GM21737 (cell line): Measurements from ENCODE around the gene ZBTB8A.
"Not testable (repeated sequence)": the region's sequence is repeated elsewhere in the genome, so short reads cannot be mapped to it uniquely, and the experiment has no call there.

Source experiments
- ATAC-seq: cut with Tn5 transposase; IDR thresholded peaks from one replicate; pipeline ENCODE4 v1.9.1; 2021; ENCODE audit warnings: mild to moderate bottlenecking, moderate library complexity; ENCODE audit not compliant: unreplicated experiment

Gene ZBTB8A

DNA sequence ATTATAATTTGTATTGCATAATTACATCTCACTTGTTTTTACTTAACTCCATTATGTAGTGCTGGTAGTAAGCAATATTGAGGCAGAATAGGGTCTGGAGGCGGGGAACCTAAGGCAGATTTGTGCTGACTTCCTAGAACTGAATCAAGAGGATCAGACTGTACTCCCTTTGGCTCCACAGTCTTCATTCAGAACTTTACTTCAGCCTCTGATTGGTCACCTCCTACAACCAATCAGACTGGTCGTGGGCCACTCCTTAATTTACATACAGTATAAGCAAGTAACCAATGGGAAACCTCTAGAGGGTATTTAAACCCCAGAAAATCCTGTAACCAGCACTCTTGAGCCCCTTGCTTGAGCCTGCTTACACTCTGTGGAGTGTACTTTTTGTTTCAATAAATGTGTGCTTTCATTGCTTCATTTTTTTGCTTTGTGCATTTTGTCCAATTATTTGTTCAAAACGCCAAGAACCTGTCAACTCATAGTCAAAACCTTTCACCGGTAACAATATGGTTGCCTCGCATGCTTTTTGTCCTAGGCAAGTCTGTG is 79.5 kb downstream of the ZBTB8A start:
- ATAC-seq: no peak

DNA sequence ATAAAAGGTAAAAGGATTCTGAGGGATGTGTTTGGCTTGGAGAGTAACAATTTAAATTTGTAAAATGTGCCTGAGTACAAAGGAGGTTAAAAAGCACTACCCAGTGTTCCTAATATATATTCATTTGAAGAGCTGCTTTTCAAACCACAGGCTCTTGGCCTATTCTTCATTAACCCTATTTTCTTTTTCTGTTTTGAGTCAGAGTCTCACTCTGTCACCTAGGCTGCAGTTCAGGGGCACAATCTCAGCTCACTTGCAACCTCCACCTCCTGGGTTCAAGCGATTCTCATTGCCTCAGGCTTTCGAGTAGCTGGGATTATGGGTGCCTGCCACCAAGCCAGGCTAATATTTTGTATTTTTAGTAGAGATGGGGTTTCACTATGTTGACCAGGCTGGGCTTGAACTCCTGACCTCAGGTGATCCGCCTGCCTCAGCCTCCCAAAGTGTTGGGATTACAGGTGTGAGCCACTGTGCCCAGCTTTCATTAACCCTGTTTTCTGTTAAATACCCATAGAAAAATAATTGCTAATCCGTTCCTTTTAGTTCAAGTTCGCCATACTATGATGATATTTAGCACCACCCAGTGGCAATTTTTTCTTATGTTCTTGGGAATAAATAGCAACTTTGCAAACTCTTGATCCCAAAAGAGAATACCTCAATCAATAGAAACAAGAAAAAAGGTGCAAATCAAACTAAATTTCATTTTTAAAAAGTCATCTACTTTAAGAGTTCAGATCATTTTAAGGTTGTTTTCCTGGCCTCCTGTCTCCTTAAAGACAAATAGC is 80.7 kb downstream of the ZBTB8A start:
- ATAC-seq: peak; percentile 73

DNA sequence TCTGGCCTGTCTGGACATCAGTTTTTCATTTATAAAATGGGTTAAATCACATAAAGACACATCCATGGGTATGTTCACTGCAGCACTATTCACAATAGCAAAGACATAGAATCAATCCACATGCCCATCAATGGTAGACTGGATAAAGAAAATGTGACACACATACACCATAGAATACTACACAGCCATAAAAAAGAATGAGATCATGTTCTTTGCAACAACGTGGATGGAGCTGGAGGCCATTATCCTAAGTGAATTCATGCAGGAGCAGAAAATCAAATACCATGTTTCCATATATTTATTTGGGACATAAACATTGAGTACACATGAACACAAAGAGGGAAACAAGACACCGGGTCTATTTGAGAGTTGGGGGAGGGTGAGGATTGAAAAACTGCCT is 83.0 kb downstream of the ZBTB8A start:
- no peak for ATAC-seq

DNA sequence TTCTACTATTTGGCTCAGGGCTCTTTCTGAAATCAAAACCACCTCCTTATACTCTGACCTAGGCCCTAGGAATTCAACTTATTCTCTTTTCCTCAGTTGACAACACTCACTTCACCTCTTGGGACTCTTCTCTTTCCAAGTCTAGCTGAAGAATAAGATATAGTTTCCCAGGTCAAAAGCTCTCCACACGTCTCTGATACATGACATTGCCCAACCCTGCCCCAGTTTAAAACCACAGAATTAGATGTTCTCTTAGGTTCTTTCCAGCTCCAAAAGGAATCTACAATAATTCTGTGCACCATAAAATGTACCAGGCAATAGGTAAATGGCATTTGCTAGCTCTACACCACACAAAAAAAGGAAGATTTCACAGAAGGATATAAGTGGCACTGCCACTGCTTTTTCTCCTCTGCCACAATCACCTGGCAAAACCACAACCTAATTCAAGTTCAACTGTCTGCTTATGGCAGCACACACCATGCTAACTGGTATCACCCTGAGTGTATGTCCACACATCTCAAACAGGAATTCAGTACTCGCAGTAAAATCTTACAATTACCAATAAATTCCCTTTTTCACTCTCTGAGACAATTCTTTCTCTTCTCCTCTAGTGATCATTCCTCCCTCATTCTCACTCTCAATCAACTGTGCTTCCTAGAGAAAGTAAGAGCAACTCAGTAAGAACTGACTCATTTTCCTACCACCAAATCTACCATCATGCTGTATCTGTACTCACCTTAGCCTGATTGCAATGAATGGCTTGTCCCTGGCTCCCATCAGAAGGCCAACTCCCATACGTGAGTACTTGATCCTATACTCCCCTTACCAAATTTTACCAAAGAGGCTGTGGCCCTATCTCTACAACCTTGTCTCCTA is 83.8 kb downstream of the ZBTB8A start:
- ATAC-seq: no peak

DNA sequence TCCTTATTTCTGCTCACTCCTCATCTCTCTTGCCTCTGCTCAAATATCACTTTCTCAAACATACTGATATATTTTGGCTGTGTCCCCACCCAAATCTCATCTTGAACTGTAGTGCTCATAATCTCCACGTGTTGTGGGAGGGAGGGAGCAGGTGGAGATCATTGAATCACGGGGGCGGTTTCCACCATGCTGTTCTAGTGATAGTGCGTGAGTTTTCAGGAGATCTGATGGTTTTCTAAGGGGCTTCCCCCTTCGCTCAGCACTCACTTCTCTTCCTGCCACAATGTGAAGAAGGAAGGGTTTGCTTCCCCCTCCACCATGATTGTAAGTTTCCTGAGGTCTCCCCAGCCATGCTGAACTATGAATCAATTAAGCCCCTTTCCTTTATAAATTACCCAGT is 84.5 kb downstream of the ZBTB8A start:
- no peak for ATAC-seq

DNA sequence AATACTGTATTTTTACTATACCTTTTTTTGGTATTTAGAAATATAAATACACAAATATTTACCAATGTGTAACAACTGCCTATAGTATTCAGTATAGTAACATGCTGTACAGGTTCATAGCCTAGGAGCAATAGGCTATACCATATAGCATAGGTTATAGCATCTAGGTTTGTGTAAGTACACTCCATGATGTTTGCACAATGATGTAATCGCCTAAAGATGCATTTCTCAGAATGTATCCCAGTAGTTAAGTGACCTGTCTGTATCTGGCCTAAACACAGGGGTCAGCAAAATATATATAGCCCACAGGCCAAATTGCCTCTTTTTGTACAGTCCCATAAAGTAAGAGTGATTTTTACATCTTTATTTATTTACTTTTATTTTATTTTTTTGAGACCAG is 86.9 kb downstream of the ZBTB8A start:
- no peak for ATAC-seq

DNA sequence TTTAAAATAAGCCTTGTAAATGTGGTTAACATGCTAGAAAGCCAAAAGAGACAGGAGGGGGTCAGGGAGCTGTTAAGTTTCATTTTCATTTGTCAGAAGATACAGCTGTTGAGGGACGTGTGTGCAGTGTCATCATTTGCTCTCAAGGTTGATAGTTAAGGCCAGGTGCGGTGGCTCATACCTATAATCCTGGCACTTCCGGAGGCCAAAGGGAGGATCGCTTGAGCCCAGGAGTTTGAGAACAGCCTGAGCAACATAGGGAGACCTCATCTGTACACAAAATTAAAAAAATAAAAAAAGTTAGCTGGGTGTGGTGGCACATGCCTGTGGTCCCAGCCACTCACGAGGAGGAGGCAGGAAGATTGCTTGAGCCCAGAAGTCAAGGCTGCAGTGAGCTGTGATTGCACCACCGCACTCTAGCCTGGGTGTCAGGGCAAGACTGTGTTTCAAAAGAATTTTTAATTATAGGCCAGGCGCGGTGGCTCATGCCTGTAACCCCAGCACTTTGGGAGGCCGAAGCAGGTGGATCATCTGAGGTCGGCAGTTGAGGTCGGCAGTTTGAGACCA is 88.5 kb downstream of the ZBTB8A start:
- ATAC-seq: peak; percentile 67

DNA sequence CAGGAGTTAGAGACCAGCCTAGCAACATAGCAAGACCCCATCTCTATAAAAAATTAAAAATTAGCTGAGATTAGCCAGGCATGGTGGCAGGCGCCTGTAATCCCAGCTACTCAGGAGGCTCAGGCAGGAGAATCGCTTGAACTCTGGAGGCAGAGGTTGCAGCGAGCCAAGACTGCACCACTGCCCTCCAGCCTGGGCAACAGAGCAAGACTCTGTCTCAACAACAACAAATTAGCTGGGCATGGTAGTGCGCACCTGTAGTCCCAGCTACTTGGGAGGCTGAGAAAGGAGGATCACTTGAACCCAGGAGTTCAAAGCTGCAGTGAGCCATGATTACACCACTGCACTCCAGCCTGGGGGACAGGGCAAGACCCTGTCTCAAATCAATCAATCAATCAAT is 90.9 kb downstream of the ZBTB8A start:
- ATAC-seq: not testable (repeated sequence)

DNA sequence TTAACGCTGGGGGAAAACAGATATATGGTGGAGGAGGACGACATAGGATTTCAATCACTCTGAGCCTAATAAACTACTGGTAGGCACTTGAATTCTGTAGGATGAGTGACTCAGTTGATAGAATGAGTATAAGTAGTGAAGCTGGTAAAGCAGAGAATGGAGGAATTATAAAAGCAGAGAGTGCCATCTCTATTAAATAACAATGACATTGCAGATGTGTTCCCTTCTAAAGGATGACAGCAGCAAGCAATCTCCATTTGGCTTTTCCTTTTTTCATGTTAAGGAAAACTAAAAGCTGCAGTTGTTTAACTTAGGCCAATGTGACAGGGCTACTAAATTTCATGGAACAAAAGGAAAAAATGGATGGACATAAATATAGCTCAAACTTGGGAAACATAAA is 93.6 kb downstream of the ZBTB8A start:
- ATAC-seq: no peak

DNA sequence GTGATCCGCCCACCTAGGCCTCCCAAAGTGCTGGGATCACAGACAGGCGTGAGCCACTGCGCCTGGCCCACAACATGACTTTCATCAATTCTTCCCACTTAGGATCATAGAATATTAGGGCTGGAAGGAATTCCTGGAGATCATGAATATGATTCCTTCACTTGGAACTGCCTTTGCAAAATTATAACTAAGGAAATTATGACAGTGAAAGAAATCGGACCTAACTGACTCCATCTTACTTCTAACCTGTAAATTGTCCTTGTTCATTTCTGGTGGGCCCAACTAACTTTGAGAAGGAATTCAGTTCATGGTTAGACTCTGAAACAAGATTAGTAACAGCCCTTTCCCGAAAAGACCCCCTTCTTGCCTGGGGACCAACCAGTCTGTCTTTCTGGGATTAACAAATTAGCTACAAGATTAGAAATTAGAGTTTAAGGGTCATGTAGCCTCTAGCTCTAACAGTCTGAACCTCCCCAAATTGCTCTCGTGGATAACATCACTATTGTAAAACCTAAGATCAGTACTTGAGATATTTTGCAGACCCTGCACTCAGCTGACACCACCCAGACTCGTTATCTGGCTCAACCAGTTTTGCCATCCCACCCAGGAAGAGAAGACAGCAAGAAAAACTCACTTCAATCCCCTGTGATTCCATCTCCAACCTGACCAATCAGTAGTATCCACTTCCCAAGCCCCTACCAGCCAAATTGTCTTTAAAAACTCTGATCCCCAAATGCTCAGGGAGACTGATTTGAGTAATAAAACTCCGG is 96.5 kb downstream of the ZBTB8A start:
- no peak for ATAC-seq

DNA sequence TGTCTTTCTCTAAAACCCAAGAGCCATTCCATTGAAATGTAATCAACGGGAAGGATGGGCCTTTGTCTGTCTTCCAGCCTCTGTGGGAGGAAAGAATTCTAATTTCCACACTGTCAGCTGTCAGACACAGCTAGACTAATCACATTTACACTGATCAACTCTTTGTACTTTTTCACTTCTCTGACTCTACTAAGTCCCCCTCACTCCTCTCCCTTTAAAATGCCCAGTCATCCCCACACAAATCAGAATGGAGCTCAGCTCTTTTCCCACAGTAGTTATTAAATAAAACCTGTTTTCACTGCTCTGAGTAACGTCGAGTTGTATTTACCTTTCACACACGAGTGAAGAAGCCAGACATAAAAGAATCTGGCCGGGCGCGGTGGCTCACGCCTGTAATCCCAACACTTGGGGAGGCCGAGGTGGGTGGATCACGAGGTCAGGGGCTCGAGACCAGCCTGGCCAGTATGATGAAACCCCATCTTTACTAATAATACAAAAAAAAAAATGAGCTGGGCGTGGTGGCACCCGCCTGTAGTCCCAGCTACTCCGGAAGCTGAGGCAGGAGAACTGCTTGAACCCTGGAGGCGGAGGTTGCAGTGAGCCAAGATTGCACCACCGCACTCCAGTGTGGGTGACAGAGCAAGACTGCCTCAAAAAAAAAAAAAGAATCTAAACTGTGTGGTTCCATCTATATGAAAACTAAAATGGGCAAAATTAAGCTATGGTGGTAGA is 97.9 kb downstream of the ZBTB8A start:
- ATAC-seq: no peak

DNA sequence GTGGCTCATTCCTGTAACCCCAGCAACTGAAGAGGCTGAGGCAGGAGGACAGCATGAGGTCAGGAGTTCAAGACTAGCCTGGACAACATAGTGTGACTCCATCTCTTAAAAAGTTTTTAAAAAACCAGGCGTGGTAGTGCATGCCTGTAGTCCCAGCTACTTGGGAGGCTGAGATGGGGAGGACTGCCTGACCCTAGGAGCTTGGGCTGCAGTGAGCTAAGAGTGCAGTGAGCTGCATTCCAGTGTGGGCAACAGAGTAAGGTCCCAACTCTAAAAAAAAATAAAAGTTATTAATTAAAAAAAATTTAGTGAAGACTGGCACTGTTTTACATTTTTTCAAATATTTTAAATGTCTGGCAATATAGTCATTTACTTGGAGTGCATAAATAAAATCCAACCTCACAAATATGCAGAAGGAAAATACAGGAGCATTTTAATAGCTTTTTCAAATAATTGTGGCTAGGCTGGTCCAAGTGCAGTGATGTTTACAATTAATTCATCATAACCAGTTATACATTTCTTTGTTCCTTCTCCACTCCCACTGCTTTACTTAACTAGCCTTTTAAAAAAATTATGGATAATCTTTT is 100.4 kb downstream of the ZBTB8A start:
- no peak for ATAC-seq

DNA sequence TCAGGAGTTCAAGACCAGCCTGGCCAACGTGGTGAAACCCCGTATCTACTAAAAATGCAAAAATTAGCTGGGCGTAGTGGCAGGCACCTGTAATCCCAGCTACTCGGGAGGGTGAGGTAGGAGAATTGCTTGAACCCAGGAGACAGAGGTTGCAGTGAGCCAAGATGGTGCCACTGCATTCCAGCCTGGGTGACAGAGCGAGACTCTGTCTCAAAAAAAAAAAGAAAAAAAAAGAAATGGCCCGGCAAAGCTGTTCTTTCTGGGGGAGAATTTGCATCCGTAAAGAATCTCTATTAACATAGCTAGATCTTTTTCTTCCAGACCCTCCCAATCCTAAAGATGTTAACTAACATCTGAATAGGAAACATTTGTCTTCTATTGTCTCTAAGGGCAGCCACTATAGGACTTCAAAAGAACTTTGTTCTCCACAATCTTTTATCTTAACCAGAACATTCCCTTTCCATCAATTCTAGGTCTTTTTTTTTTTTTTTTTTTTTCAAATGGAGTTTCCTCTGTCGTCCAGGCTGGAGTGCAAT is 103.1 kb downstream of the ZBTB8A start:
- ATAC-seq: not testable (repeated sequence)

DNA sequence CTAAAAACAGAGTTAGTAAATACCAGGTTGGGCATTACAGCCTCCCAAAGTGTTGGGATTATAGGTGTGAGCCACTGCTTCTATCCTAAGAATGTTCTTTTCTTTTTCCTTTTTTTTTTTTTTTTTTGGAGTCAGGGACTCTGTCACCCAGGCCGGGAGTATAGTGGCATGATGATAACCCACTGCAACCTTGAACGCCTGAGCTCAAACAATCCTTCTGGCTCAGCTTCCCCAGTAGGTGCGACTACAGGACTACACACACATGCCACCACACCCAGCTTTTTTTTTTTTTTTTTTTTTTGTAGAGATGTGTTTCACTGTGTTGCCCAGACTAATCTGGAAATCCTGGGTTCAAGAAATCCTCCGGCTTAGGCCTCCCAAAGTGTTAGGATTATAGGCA is 105.2 kb downstream of the ZBTB8A start:
- ATAC-seq: no peak

DNA sequence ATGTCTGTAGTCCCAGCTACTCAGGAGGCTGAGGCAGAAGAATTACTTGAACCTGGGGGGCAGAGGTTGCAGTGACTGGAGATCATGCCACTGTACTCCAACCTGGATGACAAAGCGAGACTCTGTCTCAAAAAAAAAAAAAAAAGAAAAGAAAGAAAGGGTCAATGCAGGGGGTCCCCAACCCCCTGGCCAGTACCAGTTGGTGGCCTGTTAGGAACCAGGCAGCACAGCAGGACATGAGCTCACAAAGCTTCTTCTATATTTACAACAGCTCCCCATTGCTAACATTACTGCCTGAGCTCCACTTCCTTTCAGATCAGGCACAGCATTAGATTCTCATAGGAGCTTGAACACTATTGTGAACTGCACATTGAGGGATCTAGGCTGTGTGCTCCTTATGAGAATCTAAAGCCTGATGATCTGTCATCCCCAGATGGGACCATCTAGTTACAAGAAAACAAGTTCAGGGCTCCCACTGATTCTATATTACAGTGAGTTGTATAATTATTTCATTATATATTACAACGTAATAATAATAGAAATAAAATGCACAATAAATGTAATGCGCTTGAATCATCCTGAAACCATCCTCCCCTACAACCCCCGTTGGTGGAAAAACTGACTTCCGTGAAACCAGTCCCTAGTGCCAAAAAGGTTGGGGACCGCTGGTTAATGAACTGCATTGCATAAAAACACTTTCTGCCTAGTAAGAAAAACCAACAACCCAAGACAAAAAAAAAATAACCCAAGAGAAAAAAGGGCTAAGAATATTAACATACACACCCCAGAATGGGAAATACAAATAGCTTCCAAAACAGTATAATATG is 108.3 kb downstream of the ZBTB8A start:
- ATAC-seq: no peak

DNA sequence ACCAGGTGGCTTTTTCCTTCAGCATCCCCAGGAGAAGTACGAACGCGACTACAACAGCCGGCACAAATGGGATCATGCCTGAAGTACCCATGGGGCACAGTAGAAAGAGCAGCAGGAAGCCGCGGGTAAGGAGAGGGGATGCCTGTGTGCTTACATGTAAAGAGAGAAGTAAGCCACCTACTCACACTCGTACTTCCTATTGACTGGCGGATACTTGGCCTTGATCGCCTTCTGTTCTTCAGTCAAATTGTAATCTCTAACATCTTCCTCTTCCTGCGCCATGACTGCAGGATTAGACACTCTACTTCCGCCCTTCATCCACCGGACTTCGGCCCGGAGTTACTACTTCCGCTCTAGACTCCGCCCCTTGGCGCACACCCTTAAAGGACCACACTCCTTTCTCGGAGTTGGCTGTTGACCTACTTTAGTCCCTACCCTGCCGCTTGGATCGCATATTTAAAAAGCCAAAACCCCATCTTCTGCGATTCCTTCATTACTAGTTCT is 111.1 kb downstream of the ZBTB8A start, which contains the start of gene ZBTB8OS:
Gene ZBTB8OS, minus strand, starts transcription at position 303 of the 504 bp plus-strand sequence. Its CDS starts 21 bp downstream, at position 282.
- ATAC-seq: peak; percentile 55

DNA sequence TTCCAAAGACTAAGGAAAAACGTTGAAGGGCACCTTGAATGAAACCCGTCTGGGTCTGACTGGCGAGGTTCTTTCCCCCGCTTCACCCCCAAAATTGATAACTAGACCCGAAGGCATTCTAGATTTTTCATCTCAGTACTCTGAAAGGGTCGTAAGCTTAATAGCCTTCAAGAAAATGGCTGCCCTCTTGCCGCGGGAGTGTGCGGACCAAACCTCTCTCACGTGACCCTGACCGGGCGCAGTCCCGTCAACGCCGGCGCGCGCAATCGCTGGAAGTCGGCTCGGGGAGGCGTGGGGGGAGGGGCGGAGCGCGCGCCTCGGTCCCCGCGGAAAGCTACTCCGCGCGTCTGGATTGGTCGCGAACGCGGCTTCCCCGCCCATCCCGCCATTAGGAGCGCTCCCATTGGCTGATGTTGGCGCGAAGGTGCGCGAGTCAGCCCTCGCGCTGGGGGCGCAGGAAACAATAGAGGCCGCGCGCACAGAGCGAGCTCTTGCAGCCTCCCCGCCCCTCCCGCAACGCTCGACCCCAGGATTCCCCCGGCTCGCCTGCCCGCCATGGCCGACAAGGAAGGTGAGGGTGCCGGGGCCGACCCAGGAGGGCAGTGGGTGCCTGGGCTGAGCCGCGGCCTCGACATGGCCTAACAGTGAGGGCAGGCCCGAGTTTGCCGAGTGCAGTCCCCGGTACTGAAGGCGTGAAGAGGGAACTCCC is 111.7 kb downstream of the ZBTB8A start, which contains the start of gene RBBP4:
Gene RBBP4, plus strand, starts transcription at position 457 of the 709 bp plus-strand sequence. Its CDS starts 99 bp downstream, at position 556.
- peak; percentile 77 for ATAC-seq
